ENCODE measurements around the gene TMEM167B.

DNA sequence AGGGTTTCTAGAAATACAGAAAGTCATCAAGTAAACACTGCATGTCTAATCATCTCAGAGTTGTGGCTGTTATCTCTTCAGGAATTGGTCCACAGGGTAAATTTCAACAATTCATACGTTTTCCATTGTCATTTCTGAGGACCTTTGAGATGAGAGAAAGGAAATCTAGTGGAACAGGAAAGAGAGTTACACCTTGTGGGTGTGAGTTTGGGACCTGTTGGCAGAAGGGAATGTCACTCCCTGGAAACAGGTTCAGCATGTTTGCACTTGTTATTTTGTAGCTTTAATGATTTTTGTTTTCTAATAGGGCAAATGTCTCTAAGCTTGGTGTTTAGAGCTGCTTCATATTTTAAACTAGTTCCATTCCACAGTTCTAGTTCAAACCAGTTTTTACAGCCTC is 5.6 kb downstream of the TMEM167B start:
- TF ChIP-seq, protein P1, sequence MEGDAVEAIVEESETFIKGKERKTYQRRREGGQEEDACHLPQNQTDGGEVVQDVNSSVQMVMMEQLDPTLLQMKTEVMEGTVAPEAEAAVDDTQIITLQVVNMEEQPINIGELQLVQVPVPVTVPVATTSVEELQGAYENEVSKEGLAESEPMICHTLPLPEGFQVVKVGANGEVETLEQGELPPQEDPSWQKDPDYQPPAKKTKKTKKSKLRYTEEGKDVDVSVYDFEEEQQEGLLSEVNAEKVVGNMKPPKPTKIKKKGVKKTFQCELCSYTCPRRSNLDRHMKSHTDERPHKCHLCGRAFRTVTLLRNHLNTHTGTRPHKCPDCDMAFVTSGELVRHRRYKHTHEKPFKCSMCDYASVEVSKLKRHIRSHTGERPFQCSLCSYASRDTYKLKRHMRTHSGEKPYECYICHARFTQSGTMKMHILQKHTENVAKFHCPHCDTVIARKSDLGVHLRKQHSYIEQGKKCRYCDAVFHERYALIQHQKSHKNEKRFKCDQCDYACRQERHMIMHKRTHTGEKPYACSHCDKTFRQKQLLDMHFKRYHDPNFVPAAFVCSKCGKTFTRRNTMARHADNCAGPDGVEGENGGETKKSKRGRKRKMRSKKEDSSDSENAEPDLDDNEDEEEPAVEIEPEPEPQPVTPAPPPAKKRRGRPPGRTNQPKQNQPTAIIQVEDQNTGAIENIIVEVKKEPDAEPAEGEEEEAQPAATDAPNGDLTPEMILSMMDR (conservative IDR thresholded peaks at IDR 0.05), result no peak
- no peak for TF ChIP-seq EZH2 (IDR thresholded peaks at IDR 0.05; ENCODE audit: low read depth)

All from PC-9 (cell line).